ENCODE measurements around the gene CENATAC.
"Not testable (repeated sequence)": the region's sequence is repeated elsewhere in the genome, so short reads cannot be mapped to it uniquely, and the experiment has no call there.

CENATAC gene

GRCh38 chr11:119025978-119026766 lies 28.2 kb downstream of the CENATAC start:
- no peak for DNase-seq (ENCODE audit: low read depth in 2 of 3, low spot score in 2 of 3)

DNA sequence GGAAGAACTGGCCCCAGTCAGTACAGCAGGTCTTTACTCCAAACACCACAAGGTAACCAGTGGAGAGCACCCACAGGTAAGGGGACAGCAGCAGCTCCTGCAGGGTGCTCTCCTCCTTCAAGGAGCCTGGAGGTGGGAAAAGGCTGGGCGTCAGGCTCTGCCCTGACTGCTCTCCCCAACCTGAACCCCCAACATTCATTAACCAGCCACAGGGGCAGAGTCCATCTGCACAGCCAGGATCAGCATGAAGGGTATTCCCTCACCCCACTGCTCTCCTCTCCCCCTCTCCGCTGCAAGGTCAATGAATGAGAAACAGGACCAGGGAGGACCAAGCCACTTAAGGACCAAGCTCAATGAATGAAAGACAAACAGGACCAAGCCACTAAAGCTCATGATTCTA lies 29.0 kb downstream of the CENATAC start:
- DNase-seq (ENCODE audit: low read depth in 2 of 3, low spot score in 2 of 3) = no peak

DNA sequence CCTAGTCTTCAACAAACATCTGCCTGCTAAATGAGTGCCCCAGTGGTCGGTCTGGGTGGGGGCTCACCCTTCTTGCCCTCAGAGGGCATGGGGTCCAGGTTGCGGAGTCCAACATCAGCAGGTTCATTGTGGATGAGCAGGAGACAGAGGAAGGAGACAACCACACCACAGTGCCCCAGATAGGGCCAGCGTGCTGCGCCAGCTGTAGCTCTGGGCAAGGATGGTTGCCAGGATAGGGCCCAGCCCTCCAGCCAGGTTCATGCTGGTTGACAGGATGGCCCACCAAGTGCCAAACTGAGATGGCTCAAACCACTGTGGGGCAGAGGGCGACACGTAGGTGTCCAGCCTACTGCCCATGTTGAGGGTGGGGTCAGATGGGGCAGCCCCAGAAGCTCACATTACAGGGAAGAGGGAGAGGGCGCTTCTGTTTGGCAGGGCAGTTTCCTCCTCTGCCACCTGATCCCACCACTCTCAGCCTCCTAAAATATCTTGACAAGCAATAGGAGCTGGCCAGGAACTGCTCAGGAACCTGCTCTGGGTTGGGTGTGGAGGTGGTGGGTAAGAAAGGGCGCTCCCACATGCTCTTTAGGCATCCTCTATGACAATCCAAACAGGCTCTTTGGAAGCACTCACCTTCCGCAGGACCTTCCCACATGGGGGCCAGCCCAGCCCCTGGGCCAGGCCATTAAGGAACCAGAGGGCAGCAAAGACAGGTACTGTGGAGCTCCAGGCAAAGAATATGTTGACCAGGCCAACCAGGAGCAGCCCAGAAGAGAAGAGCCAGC lies 29.8 kb downstream of the CENATAC start:
- DNase-seq (ENCODE audit: low read depth in 2 of 3, low spot score in 2 of 3) = no peak

DNA sequence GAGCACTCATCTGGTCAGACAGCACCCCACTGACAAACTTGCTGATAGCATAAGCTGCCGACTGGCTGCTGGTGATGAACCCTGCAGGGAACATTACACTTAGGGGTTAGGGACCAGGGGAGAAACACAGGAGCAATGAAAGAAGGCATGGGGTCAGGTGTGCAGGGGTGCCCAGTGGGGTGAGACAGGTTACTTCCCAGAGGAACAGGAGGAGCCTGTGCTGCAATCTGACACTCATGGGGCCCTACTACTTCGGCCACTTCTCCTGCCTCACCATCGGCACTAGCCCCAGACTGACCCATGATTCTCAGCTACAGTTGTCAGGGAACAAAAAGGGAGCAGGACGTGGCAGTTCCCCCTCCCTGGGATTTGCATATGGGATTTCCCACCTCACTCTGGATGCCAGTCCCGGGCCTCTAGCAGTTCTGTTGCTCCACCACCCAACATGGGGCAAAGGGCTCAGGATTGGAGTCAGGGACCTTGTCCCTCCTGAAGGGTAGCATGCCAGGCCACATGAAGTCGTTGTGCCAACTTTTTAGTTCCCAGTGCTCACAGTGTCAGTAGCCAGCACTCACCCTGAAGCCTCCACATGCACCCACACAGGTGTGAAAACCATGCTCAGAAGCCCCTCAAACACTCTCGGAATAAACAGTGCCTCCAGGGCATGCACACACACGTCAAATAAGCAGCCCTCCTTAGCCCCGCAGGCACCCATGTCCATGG lies 30.6 kb downstream of the CENATAC start:
- no peak for DNase-seq (ENCODE audit: low read depth in 2 of 3, low spot score in 2 of 3)

GRCh38 chr11:119029069-119029339 lies 31.1 kb downstream of the CENATAC start:
- no peak for DNase-seq (ENCODE audit: low read depth in 2 of 3, low spot score in 2 of 3)

GRCh38 chr11:119029340-119030028 lies 31.5 kb downstream of the CENATAC start:
- no peak for DNase-seq (ENCODE audit: low read depth in 2 of 3, low spot score in 2 of 3)

DNA sequence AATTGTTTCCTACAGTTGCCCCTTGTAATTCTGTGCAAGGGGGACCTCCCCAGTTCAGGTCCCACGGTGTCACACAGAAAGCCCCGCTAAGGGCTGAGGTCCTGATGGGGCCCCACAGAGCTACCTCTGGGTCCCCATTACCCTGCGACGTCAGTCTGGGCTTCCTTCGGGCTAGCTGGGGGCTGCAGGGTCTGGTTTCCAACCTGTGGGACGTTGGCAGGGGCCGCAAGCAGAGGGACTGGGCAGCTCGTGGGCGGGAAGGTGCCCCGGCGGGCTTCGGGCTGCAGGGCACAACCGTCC lies 32.0 kb downstream of the CENATAC start:
- DNase-seq (ENCODE audit: low read depth in 2 of 3, low spot score in 2 of 3) = peak in 2 of 3 experiments; percentile 17 to 27

DNA sequence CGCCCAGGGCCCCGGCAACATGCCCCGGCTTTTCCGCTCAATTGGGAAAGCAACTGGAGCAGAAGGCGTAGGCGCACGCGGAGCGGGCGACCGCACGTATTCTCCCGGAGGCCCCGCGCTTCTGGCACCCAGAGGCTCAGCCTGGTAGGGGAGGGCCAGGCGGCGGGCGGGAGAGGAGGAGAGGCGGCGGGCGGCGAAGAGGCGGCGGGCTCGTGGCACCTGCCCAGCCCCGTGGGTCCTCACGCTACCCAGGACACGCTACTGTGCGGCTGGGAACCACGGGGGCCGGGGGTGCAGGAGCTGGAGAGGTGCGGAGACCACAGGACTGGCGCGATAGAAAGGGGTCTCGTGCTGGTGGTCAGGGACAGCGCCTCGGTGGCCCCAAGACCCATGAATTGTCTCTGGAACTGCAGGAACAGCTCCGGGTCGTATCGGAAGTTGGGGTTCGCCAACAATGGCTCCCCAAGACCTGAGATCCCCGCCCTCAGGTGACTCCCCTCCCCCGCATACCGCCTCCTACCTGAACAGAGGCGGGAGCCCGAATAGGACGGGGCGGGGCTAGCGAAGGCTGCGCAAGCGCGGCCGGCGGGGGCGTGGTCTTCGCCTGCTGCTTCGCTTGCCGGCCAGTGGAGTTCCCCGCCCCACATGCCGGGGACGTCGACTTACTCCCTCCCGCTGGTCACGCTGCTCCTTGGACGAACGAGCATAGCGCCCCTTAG lies 32.5 kb downstream of the CENATAC start, which contains the start of gene SLC37A4:
TSS of gene SLC37A4 (minus strand) at position 549 of the 719 bp plus-strand sequence.
- DNase-seq (ENCODE audit: low read depth in 2 of 3, low spot score in 2 of 3) = peak; percentile 98 to 99 (median 98)

DNA sequence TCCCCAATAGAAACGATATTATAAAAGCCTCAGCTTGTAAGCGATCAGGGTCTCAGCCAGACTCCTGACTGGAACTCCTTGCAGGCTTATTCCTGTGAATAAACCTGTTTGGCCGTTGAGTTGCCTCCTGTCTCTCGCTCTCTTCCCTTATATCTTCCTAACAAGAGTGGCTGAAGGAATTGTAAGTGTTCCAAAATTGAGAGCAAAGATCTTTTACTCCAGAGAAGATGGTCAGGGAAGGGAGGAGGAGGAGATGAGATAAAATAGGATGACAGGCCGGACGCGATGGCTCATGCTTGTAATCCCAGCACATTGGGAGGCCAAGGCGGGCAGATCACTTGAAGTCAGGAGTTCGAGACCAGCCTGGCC lies 34.0 kb downstream of the CENATAC start:
- no peak for DNase-seq (ENCODE audit: low read depth in 2 of 3, low spot score in 2 of 3)

- DNase-seq (ENCODE audit: low read depth in 2 of 3, low spot score in 2 of 3) = not testable (repeated sequence)
These were observed 35.5 kb downstream of the CENATAC start for GRCh38 chr11:119033421-119033820.

DNA sequence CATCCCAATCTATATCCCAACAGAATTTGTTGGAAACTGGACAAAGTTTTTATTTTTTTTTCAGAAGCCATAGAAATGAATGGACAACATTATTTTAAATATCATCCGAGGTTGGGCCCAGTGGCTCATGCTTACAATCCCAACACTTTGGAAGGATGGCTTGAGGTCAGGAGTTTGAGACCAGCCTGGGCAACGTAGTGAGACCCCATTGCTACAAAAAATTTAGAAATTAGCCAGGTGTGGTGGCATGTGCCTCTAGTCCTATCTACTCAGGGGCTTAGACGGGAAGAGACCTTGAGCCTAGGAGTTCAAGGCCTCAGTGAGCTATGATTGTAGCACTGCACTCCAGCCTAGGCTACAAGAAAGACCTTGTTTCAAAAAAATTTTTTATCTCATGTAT lies 36.9 kb downstream of the CENATAC start:
- DNase-seq (ENCODE audit: low read depth in 2 of 3, low spot score in 2 of 3) = no peak

DNA sequence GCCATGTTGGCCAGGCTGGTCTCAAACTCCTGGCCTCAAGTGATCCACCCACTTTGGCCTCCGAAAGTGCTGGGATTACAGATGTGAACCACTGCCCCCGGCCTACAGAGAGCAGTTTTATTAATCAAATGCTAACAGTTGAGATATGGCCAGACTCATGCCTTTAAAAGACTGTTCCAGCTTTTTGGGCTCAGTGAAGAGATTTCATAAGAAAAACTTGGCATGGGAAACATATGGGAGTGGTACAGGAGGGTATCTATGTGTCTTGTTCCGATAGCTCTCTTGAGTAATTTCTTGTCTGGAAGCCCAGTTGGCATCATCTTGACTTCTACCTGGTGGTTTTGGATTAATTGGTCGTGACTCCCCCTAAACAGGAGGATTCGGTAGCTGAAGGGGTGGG lies 40.9 kb downstream of the CENATAC start:
- no peak for DNase-seq (ENCODE audit: low read depth in 2 of 3, low spot score in 2 of 3)

- DNase-seq (ENCODE audit: low read depth in 2 of 3, low spot score in 2 of 3) = not testable (repeated sequence)
These were observed 41.5 kb downstream of the CENATAC start for GRCh38 chr11:119039471-119039870.

DNA sequence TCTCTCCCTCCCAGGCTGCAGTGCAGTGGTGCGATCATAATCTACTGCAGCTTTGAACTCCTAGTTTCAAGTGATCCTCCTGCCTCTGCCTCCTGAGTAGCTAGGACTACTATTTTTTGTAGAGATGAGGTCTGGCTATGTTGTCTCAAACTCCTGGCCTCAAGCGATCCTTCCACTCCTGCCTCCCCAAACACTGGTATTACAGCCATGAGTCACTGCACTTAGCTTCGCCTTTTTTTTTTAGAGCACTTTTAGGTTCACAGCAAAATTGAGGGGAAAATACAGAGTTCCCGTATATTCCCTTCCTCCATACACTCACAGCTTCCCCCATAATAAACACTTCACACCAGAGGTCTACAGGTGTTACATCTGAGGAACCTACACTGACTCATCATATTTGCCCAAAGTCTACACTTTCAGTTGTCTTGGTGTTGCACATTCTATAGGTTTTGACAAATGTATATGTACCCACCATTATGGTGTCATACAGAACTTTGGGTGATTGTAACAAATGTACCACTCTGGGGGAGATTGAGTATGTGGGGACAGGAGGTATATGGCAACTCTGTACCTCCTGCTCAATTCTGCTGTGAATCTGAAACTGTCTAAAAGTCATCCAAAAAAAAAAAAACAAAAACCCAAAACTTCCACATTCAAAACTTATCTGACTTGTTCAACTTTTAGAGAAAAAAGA lies 44.0 kb downstream of the CENATAC start:
- no peak for DNase-seq (ENCODE audit: low read depth in 2 of 3, low spot score in 2 of 3)

- no peak for DNase-seq (ENCODE audit: low read depth in 2 of 3, low spot score in 2 of 3)
These were observed 45.0 kb downstream of the CENATAC start for GRCh38 chr11:119042927-119043326.

- no peak for DNase-seq (ENCODE audit: low read depth in 2 of 3, low spot score in 2 of 3)
These were observed 46.8 kb downstream of the CENATAC start for GRCh38 chr11:119044708-119045107.

DNA sequence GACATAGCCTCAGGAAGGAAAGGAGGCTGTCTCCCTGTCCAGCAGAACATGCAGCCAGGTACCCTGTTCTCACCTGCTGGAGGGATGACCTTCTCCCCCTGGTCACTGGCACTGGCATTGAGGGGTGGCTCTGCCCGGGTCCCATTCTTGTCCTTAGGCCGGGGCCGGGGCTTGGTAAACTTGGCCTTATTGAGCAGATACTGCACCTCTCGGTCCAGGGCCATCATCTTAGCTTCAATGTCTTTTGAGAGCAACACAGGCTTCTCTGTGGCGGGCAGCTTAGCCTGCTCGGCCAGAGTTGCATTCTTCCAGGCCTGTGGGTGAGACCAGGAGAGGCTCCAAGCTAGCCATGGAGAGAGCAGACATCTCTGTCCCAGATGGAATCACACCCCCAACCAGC lies 48.6 kb downstream of the CENATAC start:
- no peak for DNase-seq (ENCODE audit: low read depth in 2 of 3, low spot score in 2 of 3)

DNA sequence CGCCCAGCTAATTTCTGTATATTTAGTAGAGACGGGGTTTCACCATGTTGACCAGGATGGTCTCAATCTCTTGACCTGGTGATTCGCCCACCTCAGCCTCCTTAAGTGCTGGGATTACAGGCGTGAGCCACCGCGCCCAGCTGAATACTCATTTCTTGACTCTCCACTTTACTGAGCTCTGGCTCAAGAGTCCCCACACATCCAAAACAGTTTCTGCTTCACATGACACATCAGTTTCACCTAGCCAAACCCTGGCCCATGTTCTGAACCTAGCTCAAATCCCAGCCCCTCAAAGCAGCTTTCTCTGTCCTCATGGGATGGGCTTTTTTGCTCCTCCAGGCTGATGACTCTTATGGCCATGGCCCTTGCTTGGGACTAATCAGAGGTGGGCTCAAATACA lies 49.3 kb downstream of the CENATAC start:
- no peak for DNase-seq (ENCODE audit: low read depth in 2 of 3, low spot score in 2 of 3)

GRCh38 chr11:119048644-119049043 lies 50.7 kb downstream of the CENATAC start:
- DNase-seq (ENCODE audit: low read depth in 2 of 3, low spot score in 2 of 3) = no peak

- DNase-seq (ENCODE audit: low read depth in 2 of 3, low spot score in 2 of 3) = no peak
These were observed 51.1 kb downstream of the CENATAC start for GRCh38 chr11:119049081-119049480.

All from activated CD8-positive, alpha-beta memory T cell treated with anti-CD3 and anti-CD28 coated beads for 48 hours (primary cell).